Measurements from ENCODE around the gene LCN6. TPM values are rescaled to one million over a fixed set of nuclear protein-coding genes. Genes with fewer than 3 reads are reported as not detected.

The LCN6 gene
- total RNA-seq, 4 donors from 2014 or later: 6.3 to 7.3 TPM; not detected in 2

GRCh38 chr9:136732444-136733178 lies 15.7 kb downstream of the LCN6 start:
- H3K4me3 ChIP-seq (ENCODE audit: low read depth, poor library complexity, severe bottlenecking): no peak overlapping the region
- TF ChIP-seq POLR2A (IDR thresholded peaks at IDR 0.05) (no peak), CTCF (IDR thresholded peaks at IDR 0.05) (no peak)
- 69 to 72% methylated on average over 16 of the region's 16 CpGs for WGBS, 2 donors
- DNase-seq (ENCODE audit: low spot score in 2 of 2): no peak
- intact Hi-C loops (cut with DNase I; ENCODE audit: low total_unique reads): no loop called here

- TF ChIP-seq CTCF (IDR thresholded peaks at IDR 0.05) (no peak), POLR2A (IDR thresholded peaks at IDR 0.05) (no peak)
- no peak for DNase-seq (ENCODE audit: low spot score in 2 of 2)
- intact Hi-C loops (cut with DNase I; ENCODE audit: low total_unique reads): no loop called here
- no peak overlapping the region for H3K4me3 ChIP-seq (ENCODE audit: low read depth, poor library complexity, severe bottlenecking)
- WGBS, 2 donors: 76 to 91% methylated on average over 5 to 8 of the region's 8 CpGs
Observed at GRCh38 chr9:136729926-136730325, 18.4 kb downstream of the LCN6 start.

- 54 to 63% methylated on average over 5 to 7 of the region's 7 CpGs for WGBS, 2 donors
- peak overlapping the region; percentile 79 for H3K4me3 ChIP-seq (ENCODE audit: low read depth, poor library complexity, severe bottlenecking)
- intact Hi-C loops (cut with DNase I; ENCODE audit: low total_unique reads): no loop called here
- TF ChIP-seq CTCF (IDR thresholded peaks at IDR 0.05) (no peak), POLR2A (IDR thresholded peaks at IDR 0.05) (no peak)
- DNase-seq (ENCODE audit: low spot score in 2 of 2): no peak
Observed at GRCh38 chr9:136729144-136729543, 19.2 kb downstream of the LCN6 start.

GRCh38 chr9:136728548-136729123 lies 19.7 kb downstream of the LCN6 start:
- intact Hi-C loops (cut with DNase I; ENCODE audit: low total_unique reads): no loop called here
- TF ChIP-seq POLR2A (IDR thresholded peaks at IDR 0.05): no peak
- TF ChIP-seq CTCF (IDR thresholded peaks at IDR 0.05): no peak

GRCh38 chr9:136728080-136728547 lies 20.2 kb downstream of the LCN6 start:
- H3K4me3 ChIP-seq (ENCODE audit: low read depth, poor library complexity, severe bottlenecking): peak overlapping the region; percentile 79
- intact Hi-C loops (cut with DNase I; ENCODE audit: low total_unique reads): no loop called here
- DNase-seq (ENCODE audit: low spot score in 2 of 2): peak; percentile 82 to 98
- 1% methylated on average over 15 of the region's 66 CpGs; no CpG with 5 or more reads in 1 of the 2 donors for WGBS, 2 donors
- TF ChIP-seq POLR2A (IDR thresholded peaks at IDR 0.05) (peak in 1 of 2 donors; percentile 93), CTCF (IDR thresholded peaks at IDR 0.05) (no peak)

More at GRCh38 chr9:136728548-136729123, 19.7 kb downstream of the LCN6 start:
- peak overlapping the region; percentile 79 for H3K4me3 ChIP-seq (ENCODE audit: low read depth, poor library complexity, severe bottlenecking)
- DNase-seq (ENCODE audit: low spot score in 2 of 2): no peak
- WGBS, 2 donors: 1 to 2% methylated on average over 11 to 53 of the region's 53 CpGs
